ENCODE results near the gene BTF3.

DNA sequence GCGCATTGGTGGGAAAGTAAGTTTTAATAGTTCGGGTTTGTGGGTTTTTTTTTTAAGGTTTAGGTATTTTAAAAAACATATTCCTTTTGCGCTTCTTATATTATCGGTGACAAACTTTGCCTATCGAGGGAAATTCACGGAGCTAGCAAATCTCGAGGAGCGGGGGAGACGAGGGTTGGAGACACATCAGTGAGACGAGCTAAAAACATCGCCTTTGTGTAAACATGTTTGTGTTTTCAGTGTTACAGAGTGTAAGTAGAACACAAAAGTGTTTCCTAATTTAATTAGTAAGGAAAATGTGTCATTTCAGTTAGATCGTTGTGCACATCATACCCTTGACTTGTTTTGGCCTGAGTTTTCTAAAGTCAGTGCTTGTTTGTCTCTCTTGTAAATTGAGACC, 945 bp downstream of the BTF3 start:
- TF ChIP-seq, protein P1, sequence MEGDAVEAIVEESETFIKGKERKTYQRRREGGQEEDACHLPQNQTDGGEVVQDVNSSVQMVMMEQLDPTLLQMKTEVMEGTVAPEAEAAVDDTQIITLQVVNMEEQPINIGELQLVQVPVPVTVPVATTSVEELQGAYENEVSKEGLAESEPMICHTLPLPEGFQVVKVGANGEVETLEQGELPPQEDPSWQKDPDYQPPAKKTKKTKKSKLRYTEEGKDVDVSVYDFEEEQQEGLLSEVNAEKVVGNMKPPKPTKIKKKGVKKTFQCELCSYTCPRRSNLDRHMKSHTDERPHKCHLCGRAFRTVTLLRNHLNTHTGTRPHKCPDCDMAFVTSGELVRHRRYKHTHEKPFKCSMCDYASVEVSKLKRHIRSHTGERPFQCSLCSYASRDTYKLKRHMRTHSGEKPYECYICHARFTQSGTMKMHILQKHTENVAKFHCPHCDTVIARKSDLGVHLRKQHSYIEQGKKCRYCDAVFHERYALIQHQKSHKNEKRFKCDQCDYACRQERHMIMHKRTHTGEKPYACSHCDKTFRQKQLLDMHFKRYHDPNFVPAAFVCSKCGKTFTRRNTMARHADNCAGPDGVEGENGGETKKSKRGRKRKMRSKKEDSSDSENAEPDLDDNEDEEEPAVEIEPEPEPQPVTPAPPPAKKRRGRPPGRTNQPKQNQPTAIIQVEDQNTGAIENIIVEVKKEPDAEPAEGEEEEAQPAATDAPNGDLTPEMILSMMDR (IDR thresholded peaks at IDR 0.05): no peak
- TF ChIP-seq SIN3A (IDR thresholded peaks at IDR 0.05; ENCODE audit: borderline replicate concordance, insufficient read depth, low read depth, low read length) (no peak), POLR2AphosphoS5 (IDR thresholded peaks at IDR 0.05; ENCODE audit: low read depth, low read length) (no peak), TCF7L2 (IDR thresholded peaks at IDR 0.05; ENCODE audit: low read depth, low read length) (no peak)

Data from Panc1 (cell line).